Measurements from ENCODE around the gene SERPINH1.

Gene SERPINH1

GRCh38 chr11:75576017-75576416, 14.0 kb downstream of the SERPINH1 start:
- no peak for DNase-seq (ENCODE audit: low read depth)
- TF ChIP-seq CTCF (IDR thresholded peaks at IDR 0.05; ENCODE audit: insufficient read depth, low read depth, low read length, missing control alignments), result no peak
- H3K4me3 ChIP-seq (ENCODE audit: low read depth, low read length), result no peak overlapping the region

GRCh38 chr11:75576499-75576918, 14.5 kb downstream of the SERPINH1 start:
- peak; percentile 48 for DNase-seq (ENCODE audit: low read depth)
- H3K4me3 ChIP-seq (ENCODE audit: low read depth, low read length), result no peak overlapping the region
- TF ChIP-seq CTCF (IDR thresholded peaks at IDR 0.05; ENCODE audit: insufficient read depth, low read depth, low read length, missing control alignments), result no peak

- TF ChIP-seq CTCF (IDR thresholded peaks at IDR 0.05; ENCODE audit: insufficient read depth, low read depth, low read length, missing control alignments), result peak; percentile 31
- DNase-seq (ENCODE audit: low read depth), result no peak
- H3K4me3 ChIP-seq (ENCODE audit: low read depth, low read length), result no peak overlapping the region
These were observed 15.2 kb downstream of the SERPINH1 start for GRCh38 chr11:75577207-75577606.

- no peak overlapping the region for H3K4me3 ChIP-seq (ENCODE audit: low read depth, low read length)
- TF ChIP-seq CTCF (IDR thresholded peaks at IDR 0.05; ENCODE audit: insufficient read depth, low read depth, low read length, missing control alignments), result no peak
- no peak for DNase-seq (ENCODE audit: low read depth)
These were observed 16.9 kb downstream of the SERPINH1 start for GRCh38 chr11:75578977-75579376.

GRCh38 chr11:75579841-75580240, 17.8 kb downstream of the SERPINH1 start:
- no peak overlapping the region for H3K4me3 ChIP-seq (ENCODE audit: low read depth, low read length)
- TF ChIP-seq CTCF (IDR thresholded peaks at IDR 0.05; ENCODE audit: insufficient read depth, low read depth, low read length, missing control alignments), result no peak
- DNase-seq (ENCODE audit: low read depth), result no peak

- DNase-seq (ENCODE audit: low read depth), result no peak
- no peak for TF ChIP-seq CTCF (IDR thresholded peaks at IDR 0.05; ENCODE audit: insufficient read depth, low read depth, low read length, missing control alignments)
- H3K4me3 ChIP-seq (ENCODE audit: low read depth, low read length), result peak overlapping the region; percentile 58
These were observed 20.4 kb downstream of the SERPINH1 start for GRCh38 chr11:75582506-75582894.

- TF ChIP-seq CTCF (IDR thresholded peaks at IDR 0.05; ENCODE audit: insufficient read depth, low read depth, low read length, missing control alignments), result peak; percentile 14
- peak; percentile 54 for DNase-seq (ENCODE audit: low read depth)
- peak overlapping the region; percentile 58 for H3K4me3 ChIP-seq (ENCODE audit: low read depth, low read length)
These were observed 21.1 kb downstream of the SERPINH1 start for GRCh38 chr11:75582895-75583717.

All from GM12865 (cell line).